HG03439 (cell line): ENCODE data around the gene ART1.
"Not testable (repeated sequence)": the region's sequence is repeated elsewhere in the genome, so short reads cannot be mapped to it uniquely, and the experiment has no call there.

ENCODE experiments used
- ATAC-seq: cut with Tn5 transposase; IDR thresholded peaks from one replicate; pipeline ENCODE4 v1.9.1; 2021; ENCODE audit warnings: mild to moderate bottlenecking, moderate library complexity; ENCODE audit not compliant: unreplicated experiment

The ART1 gene

DNA sequence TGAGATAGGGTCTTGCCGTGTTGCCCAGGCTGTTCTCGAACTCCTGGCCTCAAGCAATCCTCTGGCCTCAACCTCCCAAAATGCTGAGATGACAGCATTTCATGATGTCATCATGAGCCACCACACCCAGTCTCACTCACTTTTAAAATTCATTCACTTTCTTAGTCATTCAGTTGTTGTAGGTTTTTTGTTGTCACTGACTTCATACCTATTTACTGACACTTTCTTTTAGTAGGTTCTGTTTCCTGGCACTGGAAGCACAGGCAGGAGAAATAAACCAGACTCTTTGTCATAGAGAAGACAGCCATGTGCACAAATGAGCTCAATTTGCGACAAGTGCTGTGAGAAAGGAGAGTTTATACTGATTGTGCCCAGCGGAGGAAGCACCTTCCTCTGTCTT, 13.6 kb upstream of the ART1 start:
- ATAC-seq: no peak

DNA sequence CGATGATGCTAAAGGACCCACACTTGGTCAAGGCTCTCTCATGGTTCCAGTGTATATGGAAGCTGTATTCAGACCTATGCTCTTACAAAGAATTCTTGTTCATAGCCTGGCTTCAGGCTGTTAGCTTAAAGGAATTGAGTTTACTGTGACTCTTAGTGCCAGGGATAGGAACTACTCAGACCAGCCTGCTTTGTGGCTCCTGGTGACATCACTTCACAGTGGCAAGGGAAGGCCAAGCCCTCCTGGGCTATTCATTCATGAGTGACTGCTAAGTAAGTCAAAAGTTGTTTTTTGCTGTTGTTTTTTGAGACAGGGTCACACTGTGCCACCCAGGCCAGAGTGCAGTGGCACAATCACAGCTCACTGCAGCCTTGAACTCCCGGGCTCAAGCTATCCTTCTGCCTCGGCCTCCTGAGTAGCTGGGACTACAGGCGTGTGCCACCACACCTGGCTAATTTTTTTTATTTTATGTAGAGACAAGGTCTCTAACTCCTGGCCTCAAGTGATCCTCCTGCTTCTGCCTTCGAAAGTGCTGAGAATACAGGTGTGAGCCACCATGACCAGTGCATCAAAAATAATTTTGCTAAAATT, 12.8 kb upstream of the ART1 start:
- ATAC-seq: no peak

DNA sequence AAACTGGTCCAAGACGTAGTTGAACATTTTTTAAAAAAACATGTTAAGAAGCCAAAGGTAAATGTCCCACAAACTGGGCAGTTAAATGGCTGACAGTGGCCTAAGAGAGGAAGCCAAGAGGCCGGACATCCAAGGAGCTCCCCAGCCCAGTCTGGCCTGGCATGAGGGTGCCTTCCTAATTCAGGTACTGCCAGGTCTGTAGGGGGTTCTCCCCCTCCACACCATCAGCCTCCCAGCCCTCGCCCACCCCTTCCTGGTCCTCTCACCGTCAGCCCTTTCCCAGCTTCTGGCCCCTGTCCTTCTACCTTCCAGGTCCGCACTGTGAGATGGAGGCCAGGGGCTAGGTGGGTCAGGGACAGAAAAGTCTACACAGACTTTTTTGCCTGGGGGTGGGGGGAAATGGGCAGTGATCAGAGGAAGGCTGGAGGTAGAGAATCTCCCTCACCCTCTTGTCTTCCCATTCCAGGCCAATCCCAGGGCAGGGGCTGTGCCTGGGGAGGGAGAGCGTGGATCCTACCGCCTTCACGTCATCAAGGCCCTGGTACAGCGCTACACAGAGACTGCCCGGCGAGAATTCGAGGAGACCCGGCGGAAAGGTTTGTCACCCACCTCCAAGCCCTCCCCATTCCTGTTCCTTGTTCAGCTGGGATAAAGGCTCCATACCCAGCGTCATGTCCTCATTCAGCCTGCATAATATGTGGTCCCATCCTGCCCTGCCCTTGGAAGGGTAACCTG, 9.1 kb upstream of the ART1 start:
- ATAC-seq: no peak

DNA sequence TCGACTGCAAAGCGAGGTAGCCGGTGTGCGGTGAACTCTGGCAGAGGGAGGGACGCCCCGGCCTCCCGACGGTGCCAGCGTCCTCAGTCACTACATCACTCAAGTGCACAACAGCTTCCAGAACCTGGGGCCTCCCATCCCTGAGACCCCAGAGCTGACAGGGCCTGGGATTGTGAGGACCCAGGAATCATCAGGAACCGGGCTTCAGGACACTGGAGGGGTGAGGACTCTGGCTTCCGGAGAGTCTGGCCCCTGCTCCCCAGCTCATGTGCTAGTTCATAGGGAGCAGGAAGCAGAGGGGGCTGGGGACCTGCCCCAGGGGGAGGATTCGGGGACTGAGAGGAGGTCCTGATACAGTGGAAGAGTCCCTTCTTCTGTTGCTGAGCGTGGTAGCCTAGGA, 7.7 kb upstream of the ART1 start:
- no peak for ATAC-seq

DNA sequence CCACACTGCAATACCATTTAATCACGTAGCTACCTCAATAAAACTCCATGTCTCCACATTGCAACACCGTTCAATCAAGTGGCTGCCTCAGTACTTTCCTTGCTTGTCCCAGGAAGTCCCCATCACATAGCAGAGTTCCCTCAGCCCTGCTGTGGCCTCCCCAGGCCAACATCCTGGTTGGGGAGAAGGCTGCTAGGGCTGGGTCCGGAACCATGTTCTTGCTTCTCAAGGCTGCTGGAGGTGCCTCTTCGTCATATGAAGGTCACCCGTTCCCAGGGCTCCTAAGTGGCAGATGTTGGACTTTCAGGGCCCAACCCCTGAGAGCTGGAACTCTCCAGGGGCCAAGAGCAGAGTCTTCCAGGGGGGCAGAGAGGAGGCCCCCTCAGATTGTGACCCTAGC, 6.4 kb upstream of the ART1 start:
- no peak for ATAC-seq

DNA sequence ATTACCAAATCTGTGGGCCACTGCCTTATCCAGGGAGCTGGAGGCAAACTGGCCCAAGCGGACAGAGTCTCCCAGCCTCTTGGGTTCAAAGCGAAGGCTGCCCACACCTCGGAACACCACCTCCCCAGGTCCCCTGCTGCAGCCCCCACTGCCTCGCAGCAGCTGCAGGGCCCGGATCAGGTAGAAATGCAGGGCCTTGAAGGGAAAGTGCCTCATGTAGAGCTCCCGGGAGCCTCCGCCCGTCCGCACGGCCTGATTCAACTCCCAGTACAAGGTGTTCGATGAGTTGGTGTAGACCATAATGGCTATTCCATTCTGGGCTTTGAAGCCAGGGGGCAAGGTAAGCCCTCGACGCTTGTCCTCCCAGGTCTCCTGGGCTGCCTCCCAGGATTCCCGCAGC, 5.1 kb upstream of the ART1 start:
- no peak for ATAC-seq

DNA sequence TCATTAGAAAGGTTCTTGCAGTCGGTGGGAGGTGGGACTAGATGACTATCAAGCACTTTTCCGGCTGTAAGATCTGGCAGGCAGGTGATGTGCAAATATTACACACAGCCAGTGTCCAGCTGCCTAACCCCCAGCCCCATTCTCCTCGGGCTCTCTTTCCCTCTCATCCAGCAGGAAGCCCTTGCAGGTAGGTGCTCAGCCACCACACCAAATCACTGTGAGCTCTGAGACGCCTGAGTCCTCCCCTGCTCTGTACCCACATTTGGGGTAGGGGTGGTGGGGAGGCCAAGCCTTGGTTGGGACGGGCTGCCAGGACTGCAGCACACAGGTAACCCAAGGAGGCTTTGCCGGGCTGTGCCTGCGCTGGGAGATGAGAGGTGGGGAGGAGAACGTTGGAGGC, 3.7 kb upstream of the ART1 start:
- no peak for ATAC-seq

DNA sequence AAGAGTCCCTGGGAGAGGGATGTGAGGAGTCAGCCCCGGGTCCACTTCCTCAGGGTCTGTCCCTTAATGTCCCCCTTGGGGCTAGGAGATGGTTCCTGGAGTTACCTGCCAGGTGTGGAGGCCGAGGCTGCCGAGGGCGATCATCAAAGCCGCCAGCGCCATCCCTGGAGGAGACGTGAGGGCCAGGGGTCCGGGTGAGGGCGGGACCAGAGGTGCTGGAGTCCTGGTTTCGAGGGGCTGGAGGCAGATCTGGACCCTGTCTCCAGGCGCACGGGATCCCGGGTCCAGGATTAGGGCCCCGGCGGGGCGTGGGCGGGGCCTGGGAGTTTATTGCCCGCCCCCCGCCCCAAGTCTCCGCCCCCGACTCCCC, 3.2 kb upstream of the ART1 start, which contains the start of gene ART5:
Gene ART5, minus strand, starts transcription at position 292 of the 370 bp plus-strand sequence. Its CDS starts 130 bp downstream, at position 162.
- ATAC-seq: no peak

DNA sequence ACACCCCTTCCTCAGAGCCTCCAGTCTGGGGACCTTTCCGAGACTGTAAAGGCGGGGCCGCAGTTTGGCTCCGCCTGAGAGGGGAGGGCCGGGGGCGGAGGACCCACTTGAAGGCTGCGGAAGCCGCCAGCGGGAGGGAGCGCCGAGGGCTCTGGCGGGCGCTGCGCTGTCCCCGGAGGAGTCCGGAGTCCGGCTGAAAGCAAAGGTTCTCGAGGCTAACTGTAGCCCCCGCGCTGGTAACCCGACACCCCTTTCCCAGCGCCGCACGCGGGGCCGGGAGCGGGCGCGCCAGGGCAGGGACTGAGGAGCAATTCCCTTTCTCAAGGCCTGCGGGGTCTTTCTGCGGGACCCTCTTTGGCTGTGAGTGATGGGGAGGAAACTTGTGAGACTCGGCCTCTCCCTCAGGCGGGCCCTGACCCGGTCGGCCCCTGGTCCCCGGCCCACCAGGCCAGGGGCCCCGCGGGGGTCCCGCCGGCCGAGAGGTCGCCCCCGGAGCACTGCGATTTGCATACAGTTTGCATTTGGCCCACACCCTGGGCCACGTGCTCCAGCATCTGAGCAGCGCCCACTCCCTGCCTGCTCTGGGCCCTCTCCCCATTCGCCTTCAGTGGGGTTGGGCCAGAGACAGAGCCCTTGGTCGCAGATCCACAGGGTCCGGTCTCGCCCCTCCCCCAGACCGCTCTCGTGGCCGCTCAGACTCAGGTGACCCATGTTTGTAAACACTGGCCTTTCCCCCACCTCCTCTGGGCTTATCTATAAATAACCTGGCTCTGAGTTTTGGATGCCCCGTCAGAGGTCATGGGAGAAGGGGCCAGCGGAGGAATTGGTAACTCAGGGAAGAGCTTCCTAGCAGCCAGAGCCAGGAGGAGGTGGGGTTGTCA, 2.6 kb upstream of the ART1 start:
- no peak for ATAC-seq

DNA sequence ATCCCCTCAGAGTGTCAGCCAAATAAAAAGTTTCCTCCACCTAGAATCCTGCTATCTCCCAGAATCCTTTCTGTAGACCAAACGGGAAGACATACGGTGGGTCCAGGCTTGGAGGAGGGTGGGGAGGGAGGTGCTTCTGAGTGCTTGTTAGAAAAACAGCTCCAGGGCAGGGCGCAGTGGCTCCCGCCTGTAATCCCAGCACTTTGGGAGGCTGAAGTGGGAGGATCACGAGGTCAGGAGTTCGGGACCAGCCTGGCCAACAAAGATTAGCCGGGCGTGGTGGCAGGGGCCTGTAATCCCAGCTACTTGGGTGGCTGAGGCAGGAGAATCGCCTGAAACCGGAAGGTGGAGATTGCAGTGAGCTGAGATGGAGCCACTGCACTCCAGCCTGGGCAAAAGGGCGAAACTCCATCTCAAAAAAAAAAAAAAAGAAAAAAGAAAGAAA, 1.8 kb upstream of the ART1 start:
- ATAC-seq: not testable (repeated sequence)

DNA sequence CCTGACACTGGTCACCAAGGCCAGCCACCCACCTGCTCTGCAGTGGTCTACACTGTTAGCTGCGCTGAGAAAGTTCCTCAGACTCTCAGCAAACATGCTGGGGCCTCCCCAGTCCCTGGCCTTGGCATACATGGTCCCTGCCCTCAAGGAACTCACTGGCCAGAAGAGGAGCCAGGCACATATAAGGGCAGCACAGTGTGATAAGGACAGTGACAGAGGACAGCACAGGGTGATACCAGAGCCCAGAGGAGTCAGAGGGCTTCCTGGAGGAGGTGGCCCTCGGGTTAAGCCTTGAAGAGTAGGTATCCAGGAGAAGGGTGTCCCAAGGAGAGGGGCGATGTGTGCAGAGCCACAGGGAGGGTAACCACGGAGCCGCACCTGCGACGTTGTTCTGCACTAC, 624 bp downstream of the ART1 start:
- no peak for ATAC-seq

DNA sequence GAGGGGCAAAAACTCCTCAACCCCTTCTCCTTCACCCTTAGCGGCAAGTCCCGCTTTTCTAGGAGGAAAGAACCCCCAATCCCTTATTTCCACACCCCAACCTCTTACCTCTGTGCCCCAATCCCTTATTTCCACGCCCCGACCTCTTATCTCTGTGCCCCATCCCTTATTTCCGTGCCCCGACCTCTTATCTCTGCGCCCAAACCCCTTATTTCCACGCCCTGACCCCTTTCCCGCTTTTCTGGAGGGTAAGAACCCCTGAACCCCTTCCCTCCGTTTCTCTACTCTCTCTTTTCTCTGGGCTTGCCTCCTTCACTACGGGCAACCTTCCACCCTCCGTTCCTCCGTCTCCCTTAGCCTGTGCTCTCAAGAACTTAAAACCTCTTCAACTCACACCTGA, 3.9 kb downstream of the ART1 start:
- not testable (repeated sequence) for ATAC-seq

DNA sequence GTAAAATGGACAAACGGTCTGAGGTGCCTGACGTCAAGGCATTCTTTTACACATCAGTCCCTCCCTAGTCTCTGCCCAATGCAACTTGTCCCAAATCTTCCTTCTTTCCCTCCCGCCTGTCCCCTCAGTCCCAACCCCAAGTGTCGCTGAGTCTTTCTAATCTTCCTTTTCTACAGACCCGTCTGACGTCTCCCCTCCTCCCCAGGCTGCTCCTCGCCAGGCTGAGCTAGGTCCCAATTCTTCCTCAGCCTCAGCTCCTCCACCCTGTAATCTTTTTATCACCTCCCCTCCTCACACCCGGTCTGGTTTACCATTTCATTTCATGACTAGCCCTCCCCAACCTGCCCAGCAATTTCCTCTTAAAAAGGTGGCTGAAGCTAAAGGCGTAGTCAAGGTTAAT, 4.4 kb downstream of the ART1 start:
- not testable (repeated sequence) for ATAC-seq

DNA sequence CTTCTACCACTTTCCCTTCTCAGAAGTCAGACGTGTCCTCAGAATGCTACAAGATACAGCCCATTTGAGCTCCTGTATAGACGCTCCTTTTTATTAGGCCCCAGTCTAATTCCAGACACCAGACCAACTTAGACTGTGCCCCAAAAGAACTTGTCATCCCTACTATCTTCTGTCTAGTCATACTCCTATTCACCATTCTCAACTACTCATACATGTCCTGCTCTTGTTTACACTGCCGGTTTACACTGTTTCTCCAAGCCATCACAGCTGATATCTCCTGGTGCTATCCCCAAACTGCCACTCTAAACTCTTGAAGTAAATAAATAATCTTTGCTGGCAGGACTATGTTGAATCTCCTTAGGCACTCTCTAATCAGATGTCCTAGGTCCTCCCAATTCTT, 7.6 kb downstream of the ART1 start:
- ATAC-seq: not testable (repeated sequence)

DNA sequence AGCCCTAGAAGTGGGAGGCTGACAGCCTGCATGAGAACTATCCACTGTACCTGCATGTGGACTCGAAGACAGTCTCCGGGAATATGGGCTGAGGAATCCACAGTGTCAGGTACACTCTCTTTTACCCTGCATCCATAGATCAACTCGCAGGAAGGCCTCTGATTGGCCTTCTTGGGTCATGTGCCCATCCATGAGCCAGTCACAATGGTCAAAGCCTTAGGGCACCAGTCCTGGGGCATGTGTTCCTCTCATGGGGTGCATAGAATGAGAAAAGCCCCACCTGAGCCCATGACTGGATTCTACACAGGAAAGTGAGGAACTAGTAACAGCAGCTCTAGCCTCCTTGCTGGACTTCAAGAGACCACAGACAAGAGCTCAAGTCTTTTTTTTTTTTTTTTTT, 10.6 kb downstream of the ART1 start:
- no peak for ATAC-seq

DNA sequence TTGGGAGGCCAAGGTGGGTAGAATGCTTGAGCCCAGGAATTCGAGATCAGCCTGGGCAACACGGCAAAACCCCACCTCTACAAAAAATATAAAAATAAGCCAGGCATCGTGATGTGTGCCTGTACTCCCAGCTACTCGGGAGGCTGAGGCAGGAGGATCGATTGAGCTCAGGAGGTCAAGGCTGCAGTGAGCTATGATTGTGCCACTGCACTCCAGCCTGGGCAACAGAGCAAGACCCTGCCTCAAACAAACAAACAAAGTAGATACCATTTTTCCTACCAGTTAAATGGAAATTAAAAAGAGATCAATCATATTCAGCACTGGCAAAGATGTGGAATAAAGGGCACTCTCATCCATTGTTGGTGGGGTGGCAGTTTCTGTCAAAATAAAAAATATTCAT, 12.4 kb downstream of the ART1 start:
- not testable (repeated sequence) for ATAC-seq

DNA sequence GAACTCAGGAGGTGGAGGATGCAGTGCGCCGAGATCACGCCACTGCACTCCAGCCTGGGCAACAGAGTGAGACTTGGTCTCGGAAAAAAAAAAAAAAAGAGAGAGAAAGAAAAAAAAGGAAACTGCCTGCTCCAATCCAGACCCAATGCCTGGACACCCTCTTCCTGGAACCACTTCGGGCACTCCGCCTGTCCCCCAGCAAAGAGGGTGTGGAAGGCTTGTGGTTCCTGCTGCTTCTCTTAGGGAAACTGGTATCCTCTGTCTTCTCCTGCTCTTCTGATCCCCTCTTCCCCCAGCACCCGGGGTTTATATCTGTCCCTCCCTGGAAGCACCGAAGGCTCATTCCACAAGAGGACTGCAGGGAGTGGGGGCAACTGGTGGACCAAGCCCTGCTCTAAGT, 13.3 kb downstream of the ART1 start:
- ATAC-seq: no peak

DNA sequence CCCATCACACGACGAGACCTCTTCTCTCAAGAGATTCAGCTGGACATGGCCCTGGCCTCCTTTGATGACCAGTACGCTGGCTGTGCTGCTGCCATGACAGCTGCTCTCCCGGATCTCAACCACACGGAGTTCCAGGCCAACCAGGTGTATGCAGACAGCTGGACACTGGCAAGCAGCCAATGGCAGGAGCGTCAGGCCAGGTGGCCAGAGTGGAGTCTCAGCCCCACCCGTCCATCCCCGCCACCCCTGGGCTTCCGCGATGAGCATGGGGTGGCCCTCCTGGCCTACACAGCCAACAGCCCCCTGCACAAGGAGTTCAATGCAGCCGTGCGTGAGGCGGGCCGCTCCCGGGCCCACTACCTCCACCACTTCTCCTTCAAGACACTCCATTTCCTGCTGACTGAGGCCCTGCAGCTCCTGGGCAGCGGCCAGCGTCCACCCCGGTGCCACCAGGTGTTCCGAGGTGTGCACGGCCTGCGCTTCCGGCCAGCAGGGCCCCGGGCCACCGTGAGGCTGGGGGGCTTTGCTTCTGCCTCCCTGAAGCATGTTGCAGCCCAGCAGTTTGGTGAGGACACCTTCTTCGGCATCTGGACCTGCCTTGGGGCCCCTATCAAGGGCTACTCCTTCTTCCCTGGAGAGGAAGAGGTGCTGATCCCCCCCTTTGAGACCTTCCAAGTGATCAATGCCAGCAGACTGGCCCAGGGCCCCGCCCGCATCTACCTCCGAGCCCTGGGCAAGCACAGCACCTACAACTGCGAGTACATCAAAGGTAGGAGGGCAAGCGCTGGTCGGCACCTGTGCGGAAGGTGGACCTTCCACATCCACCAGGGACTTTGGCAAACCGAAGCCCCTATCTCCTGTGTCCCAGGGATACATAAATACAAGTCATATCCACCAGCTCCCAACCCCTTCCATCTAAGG, 14.9 kb downstream of the ART1 start:
- ATAC-seq: no peak

DNA sequence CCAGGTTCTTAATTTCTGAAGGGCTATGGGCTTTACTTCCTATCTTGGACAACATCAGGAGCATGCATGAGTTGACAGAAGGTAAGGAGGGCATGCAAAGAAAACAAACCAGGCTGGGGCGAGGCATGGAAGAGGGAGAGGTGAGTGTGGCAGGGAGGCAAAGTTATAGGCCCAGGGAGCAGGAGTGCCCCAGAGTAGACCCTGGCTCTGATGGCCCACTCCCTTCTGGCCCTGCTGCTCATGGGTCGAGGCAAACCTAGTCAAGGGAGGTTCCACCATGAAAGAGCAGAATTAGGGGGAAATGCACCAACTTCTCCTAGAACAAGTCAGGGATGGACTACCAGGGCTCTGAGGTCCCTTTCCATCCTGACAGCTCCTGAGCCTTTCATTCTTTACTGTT, 16.0 kb downstream of the ART1 start:
- ATAC-seq: no peak

DNA sequence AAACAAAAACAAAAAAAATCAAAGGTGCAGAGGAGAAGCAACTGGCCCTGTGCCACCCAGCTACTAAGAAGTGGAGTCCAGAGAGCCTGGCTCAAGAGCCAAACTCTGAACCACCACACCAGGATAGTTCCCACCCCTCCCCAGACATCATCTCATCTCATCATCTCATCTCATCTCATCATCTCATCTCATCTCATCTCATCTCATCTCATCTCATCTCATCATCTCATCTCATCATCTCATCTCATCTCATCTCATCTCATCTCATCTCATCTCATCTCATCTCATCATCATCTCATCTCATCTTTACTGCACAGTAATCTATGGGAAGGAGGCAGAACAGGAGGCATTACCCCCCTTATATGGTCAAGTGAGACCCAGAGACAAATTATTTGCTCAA, 17.9 kb downstream of the ART1 start:
- no peak for ATAC-seq
